ENCODE data around the gene MINDY1. TPM values are rescaled to one million over a fixed set of nuclear protein-coding genes. Genes with fewer than 3 reads are reported as not detected.
A peak's percentile ranks its signal among the peaks of the same experiment; 100 is the strongest.

MINDY1 gene
- total and polyA plus RNA-seq, 9 of the 15 experiments (the other 6 are each of a cell fraction or from before 2014, with no cell fraction given) = 0.49 to 11.0 (median 6.0) TPM

GRCh38 chr1:150972417-150972940 is 34.2 kb downstream of the MINDY1 start:
- 13% methylated on average over 4 of the region's 4 CpGs for WGBS (ENCODE audit: insufficient coverage, low coverage, missing lambda C conversion rate)
- ATAC-seq = no peak
- peak overlapping the region; percentile 95 for H3K27ac ChIP-seq (ENCODE audit: extremely low read depth, low read depth, low read length)
- TF ChIP-seq NRF1 (conservative IDR thresholded peaks at IDR 0.05 in 1 of 2, IDR thresholded peaks at IDR 0.05 in 1 of 2) = no peak
- no peak for TF ChIP-seq POLR2AphosphoS2 (IDR thresholded peaks at IDR 0.05; ENCODE audit: low read length)
- no peak for TF ChIP-seq POLR2AphosphoS5 (IDR thresholded peaks at IDR 0.05; ENCODE audit: control insufficient read depth, insufficient read depth, low read depth, low read length)
- 0 out of 2 replicates have a peak, but pooled peaks have one; percentile 10 for TF ChIP-seq VEZF1 (CRISPR knock-in tag; IDR thresholded peaks at IDR 0.05)
- no peak for TF ChIP-seq GTF2A2 (tag; IDR thresholded peaks at IDR 0.05)
- TF ChIP-seq, protein P1, sequence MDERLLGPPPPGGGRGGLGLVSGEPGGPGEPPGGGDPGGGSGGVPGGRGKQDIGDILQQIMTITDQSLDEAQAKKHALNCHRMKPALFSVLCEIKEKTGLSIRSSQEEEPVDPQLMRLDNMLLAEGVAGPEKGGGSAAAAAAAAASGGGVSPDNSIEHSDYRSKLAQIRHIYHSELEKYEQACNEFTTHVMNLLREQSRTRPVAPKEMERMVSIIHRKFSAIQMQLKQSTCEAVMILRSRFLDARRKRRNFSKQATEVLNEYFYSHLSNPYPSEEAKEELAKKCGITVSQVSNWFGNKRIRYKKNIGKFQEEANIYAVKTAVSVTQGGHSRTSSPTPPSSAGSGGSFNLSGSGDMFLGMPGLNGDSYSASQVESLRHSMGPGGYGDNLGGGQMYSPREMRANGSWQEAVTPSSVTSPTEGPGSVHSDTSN (CRISPR knock-in tag; IDR thresholded peaks at IDR 0.05; ENCODE audit: low read depth) = no peak
- TF ChIP-seq, protein P1 (tag; conservative IDR thresholded peaks at IDR 0.05; ENCODE audit: low read depth) = no peak
- TF ChIP-seq CCNT2 (IDR thresholded peaks at IDR 0.05; ENCODE audit: borderline replicate concordance, extremely low read depth, insufficient read length, low read depth, low read length) = no peak
- TF ChIP-seq, protein P2, sequence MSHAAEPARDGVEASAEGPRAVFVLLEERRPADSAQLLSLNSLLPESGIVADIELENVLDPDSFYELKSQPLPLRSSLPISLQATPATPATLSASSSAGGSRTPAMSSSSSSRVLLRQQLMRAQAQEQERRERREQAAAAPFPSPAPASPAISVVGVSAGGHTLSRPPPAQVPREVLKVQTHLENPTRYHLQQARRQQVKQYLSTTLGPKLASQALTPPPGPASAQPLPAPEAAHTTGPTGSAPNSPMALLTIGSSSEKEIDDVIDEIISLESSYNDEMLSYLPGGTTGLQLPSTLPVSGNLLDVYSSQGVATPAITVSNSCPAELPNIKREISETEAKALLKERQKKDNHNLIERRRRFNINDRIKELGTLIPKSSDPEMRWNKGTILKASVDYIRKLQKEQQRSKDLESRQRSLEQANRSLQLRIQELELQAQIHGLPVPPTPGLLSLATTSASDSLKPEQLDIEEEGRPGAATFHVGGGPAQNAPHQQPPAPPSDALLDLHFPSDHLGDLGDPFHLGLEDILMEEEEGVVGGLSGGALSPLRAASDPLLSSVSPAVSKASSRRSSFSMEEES (CRISPR knock-in tag; IDR thresholded peaks at IDR 0.05) = no peak
- TF ChIP-seq, protein P3, sequence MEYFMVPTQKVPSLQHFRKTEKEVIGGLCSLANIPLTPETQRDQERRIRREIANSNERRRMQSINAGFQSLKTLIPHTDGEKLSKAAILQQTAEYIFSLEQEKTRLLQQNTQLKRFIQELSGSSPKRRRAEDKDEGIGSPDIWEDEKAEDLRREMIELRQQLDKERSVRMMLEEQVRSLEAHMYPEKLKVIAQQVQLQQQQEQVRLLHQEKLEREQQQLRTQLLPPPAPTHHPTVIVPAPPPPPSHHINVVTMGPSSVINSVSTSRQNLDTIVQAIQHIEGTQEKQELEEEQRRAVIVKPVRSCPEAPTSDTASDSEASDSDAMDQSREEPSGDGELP (CRISPR knock-in tag; IDR thresholded peaks at IDR 0.05; ENCODE audit: borderline replicate concordance) = 0 out of 2 replicates have a peak, but pooled peaks have one; percentile 1
- TF ChIP-seq NR2C1 (IDR thresholded peaks at IDR 0.05) = no peak
- TF ChIP-seq NR2C1 (tag; IDR thresholded peaks at IDR 0.05) = no peak
- TF ChIP-seq ZBTB17 (CRISPR knock-in tag; IDR thresholded peaks at IDR 0.05) = no peak
- TF ChIP-seq IRF9 (tag; IDR thresholded peaks at IDR 0.05) = no peak

More at GRCh38 chr1:150972417-150972940, 34.2 kb downstream of the MINDY1 start:
- peak overlapping the region; percentile 88 to 93 for H3K9ac ChIP-seq (ENCODE audit: insufficient read depth in 1 of 2, low read depth in 2 of 2, low read length in 2 of 2)
- peaks cover 87% of the 10 kb centered on the region for H3K79me2 ChIP-seq (ENCODE audit: control insufficient read depth, insufficient read depth, low read length)
- DNase-seq (ENCODE audit: extremely low read depth in 1 of 4, low spot score in 3 of 4) (no peak), FAIRE-seq (no peak)
- intact Hi-C loops (cut with micrococcal nuclease) (loop anchor here (10.0 kb wide), 1 partner anchor 358 kb away; no protein-coding TSS in a partner anchor), in situ Hi-C loops (cut with MboI) (no loop called here)
- H3K9me3 ChIP-seq (replicated peaks; ENCODE audit: control insufficient read depth, insufficient read depth, low read depth, low read length) = no peaks in the 10 kb centered on the region
- POLR2A ChIA-PET = interaction anchor here (0.6 to 2.0 kb wide), 5 partner anchors 9 to 405 kb away, joined by 3 to 15 read pairs (median 3); partner anchors contain the start of gene MCL1
- CTCF ChIA-PET (ENCODE audit: low intra/inter-chr PET ratio) = no interaction called here
- peak overlapping the region; percentile 63 for H3K4me3 ChIP-seq
- no peaks in the 10 kb centered on the region for H3K27me3 ChIP-seq (ENCODE audit: control insufficient read depth in 2 of 2, insufficient read depth in 2 of 2, low read length in 2 of 2)
- H4K20me1 ChIP-seq (replicated peaks; ENCODE audit: control insufficient read depth, insufficient read depth, low read length) = peaks cover 34% of the 10 kb centered on the region
- peaks cover 51% of the 10 kb centered on the region; the same call in 2 of the 3 replicates for H3K36me3 ChIP-seq (ENCODE audit: control insufficient read depth, insufficient read depth, low read length)
- TSS peak; percentile 34 for BruUV-seq (replicated peaks)
- H3K4me1 ChIP-seq (replicated peaks in 1 of 2; ENCODE audit: control insufficient read depth in 2 of 2, insufficient read depth in 2 of 2, low read length in 2 of 2) = peaks cover 38 to 58% of the 10 kb centered on the region in 2 experiments
- H2AFZ ChIP-seq (ENCODE audit: low read depth, low read length) = no peak overlapping the region
- peak overlapping the region; percentile 92 for H3K4me2 ChIP-seq (ENCODE audit: insufficient read depth, low read length)
- H3K9me1 ChIP-seq (ENCODE audit: control insufficient read depth, insufficient read depth, low read length) = peaks cover 5% of the 10 kb centered on the region

Data from K562 (cell line).